T-cell (primary cell): ENCODE results near the gene PNPLA7. TPM values are rescaled to one million over a fixed set of nuclear protein-coding genes. Genes with fewer than 3 reads are reported as not detected.
"Not testable (repeated sequence)": the region's sequence is repeated elsewhere in the genome, so short reads cannot be mapped to it uniquely, and the experiment has no call there.

Source experiments
- ATAC-seq, 4 experiments: fragments of 200-7000 bp in 3 of 4; fragments of 150-1000 bp in 1 of 4; cut with Tn5 transposase; replicated peaks in 1 of 4; 1 replicate in 3 of 4; 2 replicates in 1 of 4; pipeline ENCODE4 v1.10.0; 2021; ENCODE audit warnings: moderate library complexity in 3 of 4, mild to moderate bottlenecking in 2 of 4, moderate number of reproducible peaks in 1 of 4
- CTCF ChIA-PET, 2 donors: fragments of 300-600 bp; sonication (Branson Sonifier 250); formaldehyde crosslinking; loops; one replicate each; lab custom pipeline; 2022; ENCODE audit warnings: antibody characterized with exemption in 2 of 2; lab: Charles Lee
- POLR2A ChIA-PET, 2 donors: fragments of 300-600 bp; sonication (Branson Sonifier 250); formaldehyde crosslinking; loops; one replicate each; lab custom pipeline; 2022; ENCODE audit warnings: antibody characterized with exemption in 2 of 2; lab: Charles Lee
- DNase-seq, 35 experiments: peaks; one replicate each; pipeline versions ENCODE4 v3.0.0 to v3.0.0-alpha.2; 2013 to 2023
- H3K27ac ChIP-seq: one replicate; pipeline ENCODE4 v1.5.1; 2013; ENCODE audit warnings: low read length
- H3K27me3 ChIP-seq, 2 experiments: replicated peaks in 1 of 2; 1 replicate in 1 of 2; 2 replicates in 1 of 2; pipeline versions ENCODE4 v1.6.1 to v1.7.0; 2013; ENCODE audit warnings: low read length in 1 of 2, mixed read lengths in 1 of 2; ENCODE audit not compliant: control insufficient read depth in 2 of 2, insufficient read depth in 2 of 2; ENCODE audit errors: extremely low read depth in 1 of 2
- H3K36me3 ChIP-seq, 2 donors: 1 replicate in 1 of 2; 2 replicates in 1 of 2; pipeline versions ENCODE4 v1.6.1 to v1.7.0; 2013; ENCODE audit warnings: low read length in 1 of 2; ENCODE audit not compliant: control insufficient read depth in 2 of 2, insufficient read depth in 1 of 2; ENCODE audit errors: extremely low read depth in 1 of 2
- H3K4me1 ChIP-seq, 2 experiments: 1 replicate in 1 of 2; 2 replicates in 1 of 2; pipeline versions ENCODE4 v1.6.1 to v1.7.0; 2013; ENCODE audit warnings: low read length in 2 of 2, mixed read lengths in 1 of 2; ENCODE audit not compliant: insufficient read depth in 2 of 2, control insufficient read depth in 1 of 2; ENCODE audit errors: extremely low read depth in 1 of 2
- H3K4me3 ChIP-seq, 2 donors: 1 replicate in 1 of 2; 2 replicates in 1 of 2; pipeline versions ENCODE4 v1.5.1 to v1.7.0; 2013; ENCODE audit warnings: mild to moderate bottlenecking in 2 of 2, low read length in 1 of 2, moderate library complexity in 1 of 2; ENCODE audit not compliant: control insufficient read depth in 1 of 2; ENCODE audit errors: extremely low read depth in 1 of 2
- H3K9me3 ChIP-seq: 2 replicates; pipeline ENCODE4 v1.7.0; 2013
- H3K27ac Mint-ChIP-seq, 2 donors: one replicate each; pipeline ENCODE4 v1.8.0; 2020 to 2021; ENCODE audit warnings: mild to moderate bottlenecking in 2 of 2, mixed read lengths in 2 of 2
- H3K27me3 Mint-ChIP-seq, 2 donors: one replicate each; pipeline ENCODE4 v1.8.0; 2021 to 2022; ENCODE audit warnings: mixed read lengths in 2 of 2
- H3K36me3 Mint-ChIP-seq: one replicate; pipeline ENCODE4 v1.8.0; 2021; ENCODE audit warnings: mixed read lengths
- H3K4me1 Mint-ChIP-seq, 3 donors: one replicate each; pipeline ENCODE4 v1.8.0; 2020 to 2022; ENCODE audit warnings: mixed read lengths in 3 of 3, mild to moderate bottlenecking in 1 of 3
- H3K4me3 Mint-ChIP-seq, 3 donors: one replicate each; pipeline ENCODE4 v1.8.0; 2020 to 2022; ENCODE audit warnings: mild to moderate bottlenecking in 3 of 3, mixed read lengths in 3 of 3, moderate library complexity in 3 of 3
- H3K9me3 Mint-ChIP-seq, 3 donors: one replicate each; pipeline ENCODE4 v1.8.0; 2020 to 2022; ENCODE audit warnings: mixed read lengths in 3 of 3
- WGBS: methylation state at CpG from one replicate; pipeline ENCODE4 v1.1.5; 2013; ENCODE audit warnings: missing lambda C conversion rate; ENCODE audit not compliant: insufficient coverage; 5-methylcytosine and 5-hydroxymethylcytosine counted together
- total RNA-seq, 35 experiments: library from RNA in 6 of 35; stranded (reverse) in 6 of 35; fragments of 120-200 nt in 1 of 35; gene quantifications; one replicate each; pipeline versions ENCODE4 v1.2.1 to v1.2.4 and lab custom pipeline; 2013 to 2026

The PNPLA7 gene
- total RNA-seq, 5 donors from 2014 or later (not counting 1 experiment from before 2014, with no cell fraction given): 11.7 to 20.0 (median 15.6) TPM

DNA sequence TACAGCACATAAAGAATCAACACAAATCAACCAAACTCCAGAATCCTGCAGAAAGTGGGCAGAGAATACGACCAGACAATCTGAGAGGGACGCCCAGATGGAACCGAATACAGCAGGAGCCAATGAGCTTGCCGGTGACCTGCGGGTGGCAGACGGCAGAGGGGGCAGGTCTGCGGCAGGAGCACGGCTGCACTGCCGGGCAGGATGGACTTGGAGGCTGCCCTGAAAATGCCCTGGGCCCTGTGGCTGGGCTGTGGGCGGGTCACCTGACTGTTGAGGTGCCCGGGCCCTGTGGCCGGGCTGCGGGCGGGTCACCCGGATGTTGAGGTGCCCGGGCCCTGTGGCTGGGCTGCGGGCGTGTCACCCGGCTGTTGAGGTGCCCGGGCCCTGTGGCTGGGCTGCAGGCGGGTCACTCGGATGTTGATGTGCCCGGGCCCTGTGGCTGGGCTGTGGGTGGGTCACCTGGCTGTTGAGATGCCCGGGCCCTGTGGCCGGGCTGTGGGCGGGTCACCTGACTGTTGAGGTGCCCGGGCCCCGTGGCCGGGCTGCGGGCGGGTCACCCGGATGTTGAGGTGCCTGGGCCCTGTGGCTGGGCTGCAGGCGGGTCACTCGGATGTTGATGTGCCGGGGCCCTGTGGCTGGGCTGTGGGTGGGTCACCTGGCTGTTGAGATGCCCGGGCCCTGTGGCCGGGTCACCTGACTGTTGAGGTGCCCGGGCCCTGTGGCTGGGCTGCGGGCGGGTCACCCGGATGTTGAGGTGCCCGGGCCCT, 36.2 kb downstream of the PNPLA7 start:
- H3K27me3 Mint-ChIP-seq, H3K27me3 ChIP-seq, POLR2A ChIA-PET, H3K4me1 Mint-ChIP-seq, H3K36me3 Mint-ChIP-seq, CTCF ChIA-PET, ATAC-seq, DNase-seq, H3K27ac Mint-ChIP-seq, H3K4me1 ChIP-seq, H3K4me3 Mint-ChIP-seq, H3K9me3 Mint-ChIP-seq, H3K9me3 ChIP-seq, H3K4me3 ChIP-seq, H3K36me3 ChIP-seq, H3K27ac ChIP-seq: not testable (repeated sequence)
- WGBS: 77% methylated on average over 23 of the region's 42 CpGs

DNA sequence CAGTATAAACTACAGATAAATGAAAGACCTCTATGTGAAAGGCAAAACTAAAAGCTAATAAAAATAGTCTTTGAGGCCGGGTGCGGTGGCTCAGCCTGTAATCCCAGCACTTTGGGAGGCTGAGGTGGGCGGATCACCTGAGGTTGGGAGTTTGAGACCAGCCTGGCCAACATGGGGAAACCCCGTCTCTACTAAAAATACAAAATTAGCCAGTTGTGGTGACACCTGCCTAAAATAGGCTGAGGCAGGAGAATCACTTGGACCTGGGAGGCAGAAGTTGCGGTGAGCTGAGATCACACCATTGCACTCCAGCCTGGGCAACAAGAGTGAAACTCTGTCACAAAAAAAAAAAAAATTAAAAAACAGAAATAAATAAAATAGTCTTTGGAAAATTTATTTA, 37.1 kb downstream of the PNPLA7 start:
- H3K36me3 ChIP-seq, POLR2A ChIA-PET, H3K4me3 Mint-ChIP-seq, ATAC-seq, H3K27ac Mint-ChIP-seq, H3K27me3 ChIP-seq, DNase-seq, H3K4me3 ChIP-seq, H3K4me1 Mint-ChIP-seq, H3K27ac ChIP-seq, H3K27me3 Mint-ChIP-seq, H3K36me3 Mint-ChIP-seq, H3K9me3 ChIP-seq, H3K4me1 ChIP-seq, CTCF ChIA-PET, H3K9me3 Mint-ChIP-seq: not testable (repeated sequence)
- no CpG with 5 or more reads among the region's 5 CpGs for WGBS

DNA sequence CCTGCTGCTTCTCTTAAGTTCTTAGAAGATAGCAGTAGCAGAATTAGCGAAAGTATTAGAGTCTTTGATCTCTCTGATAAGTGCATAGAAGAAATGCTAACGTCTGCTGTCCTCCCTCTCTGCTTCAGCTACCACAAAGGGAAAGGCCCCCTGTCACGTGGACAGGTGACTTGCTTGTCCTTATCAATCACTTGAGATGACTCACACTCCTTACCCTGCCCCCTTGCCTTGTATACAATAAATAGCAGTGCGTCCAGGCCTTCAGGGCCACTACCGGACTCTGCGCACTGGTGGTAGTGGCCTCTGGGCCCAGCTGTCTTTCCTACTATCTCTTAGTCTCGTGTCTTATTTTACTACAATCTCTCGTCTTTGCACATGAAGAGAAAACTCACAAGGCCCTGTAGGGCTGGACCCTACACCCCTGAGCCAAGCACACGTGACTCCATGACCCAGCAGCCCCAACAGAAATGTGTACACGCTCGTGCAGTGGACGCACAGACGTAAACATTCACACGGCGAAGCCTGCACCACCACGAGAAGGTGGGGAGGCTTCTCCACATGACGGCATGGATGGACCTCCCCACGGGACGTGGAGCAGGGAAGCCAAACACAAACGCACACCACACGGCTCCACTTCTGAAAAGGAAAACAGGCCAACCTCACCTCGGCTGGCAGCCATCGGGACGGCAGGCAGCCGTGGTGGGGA, 38.3 kb downstream of the PNPLA7 start:
- CTCF ChIA-PET: no interaction called here
- ATAC-seq: no peak

DNA sequence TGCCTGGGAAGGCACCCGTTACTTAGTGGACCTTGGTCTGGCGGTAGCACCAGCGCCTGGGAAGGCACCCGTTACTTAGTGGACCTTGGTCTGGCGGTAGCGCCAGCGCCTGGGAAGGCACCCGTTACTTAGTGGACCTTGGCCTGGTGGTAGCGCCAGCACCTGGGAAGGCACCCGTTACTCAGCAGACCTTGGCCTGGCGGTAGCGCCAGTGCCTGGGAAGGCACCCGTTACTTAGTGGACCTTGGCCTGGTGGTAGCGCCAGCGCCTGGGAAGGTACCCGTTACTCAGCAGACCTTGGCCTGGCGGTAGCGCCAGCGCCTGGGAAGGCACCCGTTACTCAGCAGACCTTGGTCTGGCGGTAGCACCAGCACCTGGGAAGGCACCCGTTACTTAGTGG, 39.1 kb downstream of the PNPLA7 start:
- H3K27me3 Mint-ChIP-seq, H3K36me3 Mint-ChIP-seq, H3K27ac Mint-ChIP-seq, H3K9me3 Mint-ChIP-seq, H3K27ac ChIP-seq, H3K27me3 ChIP-seq, H3K36me3 ChIP-seq, DNase-seq, H3K9me3 ChIP-seq, H3K4me3 ChIP-seq, H3K4me3 Mint-ChIP-seq, H3K4me1 ChIP-seq, ATAC-seq, H3K4me1 Mint-ChIP-seq, POLR2A ChIA-PET: not testable (repeated sequence)
- CTCF ChIA-PET: interaction anchor here in 1 of 2 donors (0.6 kb wide), 1 partner anchor 713 kb away, joined by 4 read pairs; no protein-coding TSS in a partner anchor
- 95% methylated on average over 20 of the region's 22 CpGs for WGBS

More for the DNA sequence above, 38.3 kb downstream of the PNPLA7 start:
- Mint-ChIP-seq H3K27me3 (no peaks in the 10 kb centered on the region), H3K4me3 (no peak overlapping the region), H3K9me3 (no peaks in the 10 kb centered on the region), H3K36me3 (no peaks in the 10 kb centered on the region), H3K4me1 (peaks cover 0 to 4% (median 0%) of the 10 kb centered on the region in 3 donors), H3K27ac (no peak overlapping the region)
- H3K4me3 ChIP-seq: no peak overlapping the region
- DNase-seq: no peak
- H3K36me3 ChIP-seq: no peaks in the 10 kb centered on the region
- no peaks in the 10 kb centered on the region for H3K9me3 ChIP-seq
- H3K27me3 ChIP-seq: no peaks in the 10 kb centered on the region
- POLR2A ChIA-PET: no interaction called here
- no peak overlapping the region for H3K27ac ChIP-seq
- no peaks in the 10 kb centered on the region for H3K4me1 ChIP-seq
- WGBS: 85% methylated on average over 24 of the region's 25 CpGs

DNA sequence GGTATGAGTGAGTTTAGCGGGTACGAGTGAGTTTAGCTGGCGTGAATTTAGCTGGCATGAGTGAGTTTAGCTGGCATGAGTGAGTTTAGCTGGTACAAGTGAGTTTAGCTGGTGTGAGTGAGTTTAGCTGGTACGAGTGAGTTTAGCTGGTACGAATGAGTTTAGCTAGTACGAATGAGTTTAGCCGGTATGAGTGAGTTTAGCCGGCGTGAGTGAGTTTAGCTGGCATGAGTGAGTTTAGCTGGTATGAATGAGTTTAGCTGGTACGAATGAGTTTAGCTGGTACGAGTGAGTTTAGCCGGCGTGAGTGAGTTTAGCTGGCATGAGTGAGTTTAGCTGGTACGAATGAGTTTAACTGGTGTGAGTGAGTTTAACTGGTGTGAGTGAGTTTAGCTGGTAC, 41.0 kb downstream of the PNPLA7 start:
- no peaks in the 10 kb centered on the region for H3K27me3 Mint-ChIP-seq
- Histone ChIP-seq H3K4me1 (no peaks in the 10 kb centered on the region), H3K27me3 (no peaks in the 10 kb centered on the region), H3K9me3 (no peaks in the 10 kb centered on the region), H3K27ac (no peak overlapping the region), H3K4me3 (no peak overlapping the region), H3K36me3 (no peaks in the 10 kb centered on the region)
- POLR2A ChIA-PET: no interaction called here
- no peak overlapping the region for H3K27ac Mint-ChIP-seq
- WGBS: 91% methylated on average over 14 of the region's 14 CpGs
- ATAC-seq (no peak), DNase-seq (no peak)
- H3K4me1 Mint-ChIP-seq: peaks cover 0 to 4% (median under 1%) of the 10 kb centered on the region in 3 donors
- CTCF ChIA-PET: no interaction called here
- H3K36me3 Mint-ChIP-seq: no peaks in the 10 kb centered on the region
- no peaks in the 10 kb centered on the region for H3K9me3 Mint-ChIP-seq
- no peak overlapping the region for H3K4me3 Mint-ChIP-seq

DNA sequence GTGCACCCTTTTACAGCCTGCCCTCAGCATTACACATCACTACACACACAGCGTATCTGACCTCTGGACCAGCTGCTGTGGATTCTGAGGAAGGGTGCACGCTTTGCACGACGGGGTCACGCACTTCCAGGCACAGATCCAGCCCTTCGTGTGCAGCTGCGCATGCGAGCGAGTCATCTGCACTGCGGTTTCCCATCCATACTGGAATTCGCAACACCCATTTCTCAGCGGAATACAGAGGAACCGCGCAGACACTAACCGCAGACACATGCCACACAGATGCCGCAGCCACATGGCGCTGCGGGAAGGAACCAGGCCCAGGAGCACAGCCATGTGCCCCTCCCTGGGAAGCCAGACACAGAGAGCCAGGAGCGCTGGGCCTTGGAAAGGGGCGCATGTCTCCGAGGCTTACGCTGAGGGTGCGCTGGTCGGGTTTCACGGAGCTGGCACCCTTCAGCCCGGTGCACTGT, 43.5 kb downstream of the PNPLA7 start:
- ChIA-PET POLR2A (no interaction called here), CTCF (interaction anchor here in 1 of 2 donors (0.5 kb wide), 1 partner anchor 1121 kb away, joined by 5 read pairs; no protein-coding TSS in a partner anchor)
- H3K27me3 ChIP-seq: no peaks in the 10 kb centered on the region
- no peaks in the 10 kb centered on the region for H3K4me1 ChIP-seq
- Mint-ChIP-seq H3K4me3 (no peak overlapping the region), H3K4me1 (peaks cover 0 to 22% (median under 1%) of the 10 kb centered on the region in 3 donors), H3K27me3 (no peaks in the 10 kb centered on the region), H3K36me3 (peaks cover under 1% of the 10 kb centered on the region), H3K9me3 (no peaks in the 10 kb centered on the region), H3K27ac (no peak overlapping the region)
- H3K27ac ChIP-seq: no peak overlapping the region
- WGBS: 93% methylated on average over 26 of the region's 26 CpGs
- no peaks in the 10 kb centered on the region for H3K36me3 ChIP-seq
- H3K4me3 ChIP-seq: no peak overlapping the region
- DNase-seq: no peak
- no peaks in the 10 kb centered on the region for H3K9me3 ChIP-seq
- no peak for ATAC-seq
